Measurements from ENCODE around the gene TXNRD2.

Gene TXNRD2

GRCh38 chr22:19831016-19831415 lies 110.6 kb downstream of the TXNRD2 start:
- TF ChIP-seq TEAD4 (IDR thresholded peaks at IDR 0.05) (no peak), TAF1 (IDR thresholded peaks at IDR 0.05; ENCODE audit: low read depth) (no peak), YY1 (IDR thresholded peaks at IDR 0.05; ENCODE audit: low read depth) (no peak), RAD21 (IDR thresholded peaks at IDR 0.05; ENCODE audit: low read depth) (no peak), FOXM1 (IDR thresholded peaks at IDR 0.05; ENCODE audit: borderline replicate concordance, low read depth) (no peak), REST (IDR thresholded peaks at IDR 0.05; ENCODE audit: low read depth) (no peak), USF1 (IDR thresholded peaks at IDR 0.05) (no peak), NFIC (IDR thresholded peaks at IDR 0.05) (no peak), ZBTB7A (IDR thresholded peaks at IDR 0.05; ENCODE audit: low read depth) (no peak), EGR1 (IDR thresholded peaks at IDR 0.05) (no peak), MAX (IDR thresholded peaks at IDR 0.05) (no peak), TCF12 (IDR thresholded peaks at IDR 0.05; ENCODE audit: low read depth) (no peak), EP300 (IDR thresholded peaks at IDR 0.05; ENCODE audit: borderline replicate concordance) (no peak), CREB1 (IDR thresholded peaks at IDR 0.05; ENCODE audit: low read depth) (no peak), CEBPB (IDR thresholded peaks at IDR 0.05) (no peak)

GRCh38 chr22:19828035-19828401 lies 113.6 kb downstream of the TXNRD2 start:
- no peak for TF ChIP-seq CREB1 (IDR thresholded peaks at IDR 0.05; ENCODE audit: low read depth)
- no peak for TF ChIP-seq RAD21 (IDR thresholded peaks at IDR 0.05; ENCODE audit: low read depth)
- TF ChIP-seq EGR1 (IDR thresholded peaks at IDR 0.05) = no peak

- TF ChIP-seq USF1 (IDR thresholded peaks at IDR 0.05) = no peak
- no peak for TF ChIP-seq ZBTB7A (IDR thresholded peaks at IDR 0.05; ENCODE audit: low read depth)
- TF ChIP-seq TAF1 (IDR thresholded peaks at IDR 0.05; ENCODE audit: low read depth) = no peak
- no peak for TF ChIP-seq FOXM1 (IDR thresholded peaks at IDR 0.05; ENCODE audit: borderline replicate concordance, low read depth)
- no peak for TF ChIP-seq NFIC (IDR thresholded peaks at IDR 0.05)
- no peak for TF ChIP-seq MAX (IDR thresholded peaks at IDR 0.05)
Observed at GRCh38 chr22:19827341-19828034, 114.1 kb downstream of the TXNRD2 start.

- TF ChIP-seq MAX (IDR thresholded peaks at IDR 0.05) (no peak), NFIC (IDR thresholded peaks at IDR 0.05) (no peak)
Observed at GRCh38 chr22:19826619-19826950, 115.0 kb downstream of the TXNRD2 start.

- TF ChIP-seq RAD21 (IDR thresholded peaks at IDR 0.05; ENCODE audit: low read depth) = no peak
- no peak for TF ChIP-seq EGR1 (IDR thresholded peaks at IDR 0.05)
- TF ChIP-seq MAX (IDR thresholded peaks at IDR 0.05) = no peak
- TF ChIP-seq ZBTB7A (IDR thresholded peaks at IDR 0.05; ENCODE audit: low read depth) = no peak
- no peak for TF ChIP-seq CEBPB (IDR thresholded peaks at IDR 0.05)
- no peak for TF ChIP-seq USF1 (IDR thresholded peaks at IDR 0.05)
- no peak for TF ChIP-seq TEAD4 (IDR thresholded peaks at IDR 0.05)
- no peak for TF ChIP-seq FOXM1 (IDR thresholded peaks at IDR 0.05; ENCODE audit: borderline replicate concordance, low read depth)
- TF ChIP-seq YY1 (IDR thresholded peaks at IDR 0.05; ENCODE audit: low read depth) = no peak
- TF ChIP-seq REST (IDR thresholded peaks at IDR 0.05; ENCODE audit: low read depth) = no peak
- TF ChIP-seq TAF1 (IDR thresholded peaks at IDR 0.05; ENCODE audit: low read depth) = no peak
- no peak for TF ChIP-seq CREB1 (IDR thresholded peaks at IDR 0.05; ENCODE audit: low read depth)
- TF ChIP-seq NFIC (IDR thresholded peaks at IDR 0.05) = no peak
- TF ChIP-seq EP300 (IDR thresholded peaks at IDR 0.05; ENCODE audit: borderline replicate concordance) = no peak
- no peak for TF ChIP-seq TCF12 (IDR thresholded peaks at IDR 0.05; ENCODE audit: low read depth)
Observed at GRCh38 chr22:19825904-19826618, 115.6 kb downstream of the TXNRD2 start.

All from Ishikawa (cell line).